Measurements from ENCODE around the gene TMC5. TPM values are rescaled to one million over a fixed set of nuclear protein-coding genes. Genes with fewer than 3 reads are reported as not detected.
"Not testable (repeated sequence)": the region's sequence is repeated elsewhere in the genome, so short reads cannot be mapped to it uniquely, and the experiment has no call there.

The TMC5 gene
- polyA plus RNA-seq, 6 donors from 2014 or later, result not detected

DNA sequence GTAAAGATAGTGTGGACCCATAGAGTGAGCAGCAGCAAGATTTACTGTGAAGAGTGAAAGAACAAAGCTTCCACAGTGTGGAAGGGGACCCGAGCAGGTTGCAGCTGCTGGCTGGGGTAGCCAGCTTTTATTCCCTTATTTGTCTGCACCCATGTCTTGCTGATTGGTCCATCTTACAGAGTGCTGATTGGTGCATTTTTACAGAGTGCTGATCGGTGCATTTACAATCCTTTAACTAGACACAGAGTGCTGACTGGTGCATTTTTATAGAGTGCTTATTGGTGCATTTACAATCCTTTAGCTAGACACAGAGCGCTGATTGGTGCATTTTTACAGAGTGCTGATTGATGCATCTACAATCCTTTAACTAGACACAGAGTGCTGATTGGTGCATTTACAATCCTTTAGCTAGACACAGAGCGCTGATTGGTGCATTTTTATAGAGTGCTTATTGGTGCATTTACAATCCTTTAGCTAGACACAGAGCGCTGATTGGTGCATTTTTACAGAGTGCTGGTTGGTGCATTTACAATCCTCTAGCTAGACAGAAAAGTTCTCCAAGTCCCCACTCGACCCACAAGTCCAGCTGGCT is 26.4 kb upstream of the TMC5 start:
- Mint-ChIP-seq H3K27me3 (peaks cover 26 to 44% (median 32%) of the 10 kb centered on the region in 3 donors), H3K9me3 (peaks cover 0 to 22% (median 8%) of the 10 kb centered on the region in 7 donors)
- H3K4me3 Mint-ChIP-seq; H3K4me1 Mint-ChIP-seq; H3K36me3 Mint-ChIP-seq; ATAC-seq (ENCODE audit: low read depth in 2 of 2); DNase-seq; H3K27ac Mint-ChIP-seq: not testable (repeated sequence)

DNA sequence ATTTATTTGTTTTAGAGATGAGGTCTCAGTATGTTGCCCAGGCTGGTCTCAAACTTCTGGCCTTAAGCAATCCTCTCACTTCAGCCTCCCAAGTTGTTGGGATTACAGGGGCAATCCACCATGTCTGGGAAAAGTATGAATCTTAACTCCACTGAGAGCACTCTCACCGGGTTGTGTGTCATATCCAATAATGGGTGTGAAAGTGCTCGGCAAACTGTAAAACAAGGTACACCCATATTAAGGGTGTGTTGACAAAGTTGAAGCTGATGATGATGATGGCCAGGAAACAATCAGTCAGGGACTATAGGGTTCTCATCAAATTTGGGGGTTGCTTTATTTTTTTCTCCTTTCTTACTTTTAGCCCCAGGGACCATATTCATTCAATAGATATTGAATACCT is 25.3 kb upstream of the TMC5 start:
- no peak overlapping the region for H3K27ac Mint-ChIP-seq
- H3K4me3 Mint-ChIP-seq, result no peak overlapping the region
- peaks cover 22 to 50% (median 38%) of the 10 kb centered on the region in 3 donors for H3K27me3 Mint-ChIP-seq
- no peaks in the 10 kb centered on the region for H3K4me1 Mint-ChIP-seq
- peaks cover 0 to 22% (median 7%) of the 10 kb centered on the region in 7 donors for H3K9me3 Mint-ChIP-seq
- H3K36me3 Mint-ChIP-seq, result no peaks in the 10 kb centered on the region
- ATAC-seq (ENCODE audit: low read depth in 2 of 2) (no peak), DNase-seq (no peak)

DNA sequence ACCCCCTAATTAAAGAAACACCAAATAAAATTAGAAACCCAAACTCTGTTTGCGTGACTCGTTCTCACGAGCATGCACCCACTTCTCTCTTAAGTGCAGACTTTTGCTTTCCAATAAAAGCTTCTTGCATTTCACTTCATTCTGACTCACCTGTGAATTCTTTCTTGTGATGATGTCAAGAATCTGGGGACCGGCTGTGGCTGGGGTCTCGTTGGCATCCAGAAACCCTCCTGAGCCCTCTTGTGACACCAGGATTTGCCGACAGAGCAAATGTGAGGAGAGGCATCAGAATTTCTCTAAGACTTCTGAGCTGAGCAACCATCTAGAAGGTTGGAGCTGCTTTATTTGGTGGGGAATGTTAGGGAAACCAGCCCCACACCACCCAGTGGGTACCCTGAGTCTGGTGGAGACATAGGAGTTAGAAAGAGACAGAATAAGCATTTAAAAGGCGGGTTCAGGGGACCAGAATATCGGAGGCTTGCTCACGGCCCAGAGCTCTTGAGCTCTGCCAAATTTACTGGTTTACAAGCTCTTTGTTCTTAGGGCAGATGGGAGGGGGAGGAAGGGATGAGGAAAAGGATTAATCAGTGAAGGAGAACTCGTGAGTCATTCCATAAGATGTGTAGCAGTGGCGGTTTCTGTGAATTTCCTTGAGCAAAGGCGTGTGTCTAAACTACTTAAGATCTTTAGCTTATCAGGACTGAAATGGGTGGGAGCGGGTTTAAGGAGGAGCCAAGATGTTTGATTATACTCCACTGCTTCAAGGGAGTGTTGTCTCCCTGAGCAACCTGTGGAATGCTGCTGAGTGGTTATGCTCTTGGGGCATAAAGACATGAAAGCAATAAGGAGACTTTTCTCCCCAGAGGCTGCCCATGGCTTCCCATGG is 24.2 kb upstream of the TMC5 start:
- DNase-seq, result no peak
- H3K4me1 Mint-ChIP-seq, result no peaks in the 10 kb centered on the region
- H3K9me3 Mint-ChIP-seq, result peaks cover 0 to 22% (median 7%) of the 10 kb centered on the region in 7 donors
- peak overlapping the region in 1 of 8 donors; percentile 30 for H3K4me3 Mint-ChIP-seq
- no peak overlapping the region for H3K27ac Mint-ChIP-seq
- H3K27me3 Mint-ChIP-seq, result peaks cover 18 to 56% (median 43%) of the 10 kb centered on the region in 3 donors
- H3K36me3 Mint-ChIP-seq, result no peaks in the 10 kb centered on the region
- ATAC-seq (ENCODE audit: low read depth in 2 of 2), result no peak

- H3K27ac Mint-ChIP-seq; H3K4me1 Mint-ChIP-seq; ATAC-seq (ENCODE audit: low read depth in 2 of 2); H3K36me3 Mint-ChIP-seq; DNase-seq; H3K4me3 Mint-ChIP-seq: not testable (repeated sequence)
- Mint-ChIP-seq H3K27me3 (peaks cover 21 to 57% (median 46%) of the 10 kb centered on the region in 3 donors), H3K9me3 (peaks cover 4 to 45% (median 15%) of the 10 kb centered on the region in 7 donors)
Observed at GRCh38 chr16:19395646-19396267, 21.9 kb upstream of the TMC5 start.

DNA sequence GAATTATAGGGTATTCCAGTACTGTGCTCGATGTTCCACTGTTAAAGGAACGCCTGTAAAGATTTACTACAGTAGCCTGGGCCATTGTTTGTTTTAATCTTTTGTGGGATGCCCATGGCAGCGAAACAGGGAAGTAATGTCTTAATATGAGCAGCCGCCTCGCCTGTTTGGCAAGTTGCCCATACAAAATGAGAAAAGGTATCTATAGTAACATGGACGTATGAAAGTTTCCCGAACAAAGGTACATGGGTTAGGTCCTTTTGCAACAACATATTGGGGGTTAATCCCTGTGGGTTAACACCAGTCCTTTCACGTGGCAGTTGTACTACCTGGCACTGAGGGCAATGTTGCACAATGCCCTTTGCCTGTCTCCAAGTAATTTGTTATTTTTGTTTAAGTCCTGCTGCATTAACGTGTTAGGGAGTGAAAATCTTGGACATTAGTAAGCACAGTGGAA is 21.1 kb upstream of the TMC5 start:
- ATAC-seq (ENCODE audit: low read depth in 2 of 2) (no peak), DNase-seq (no peak)
- H3K9me3 Mint-ChIP-seq, result peaks cover 4 to 48% (median 23%) of the 10 kb centered on the region in 7 donors
- no peak overlapping the region for H3K27ac Mint-ChIP-seq
- H3K4me3 Mint-ChIP-seq, result no peak overlapping the region
- no peaks in the 10 kb centered on the region for H3K4me1 Mint-ChIP-seq
- peaks cover 0 to 9% of the 10 kb centered on the region in 2 donors for H3K36me3 Mint-ChIP-seq
- H3K27me3 Mint-ChIP-seq, result peaks cover 21 to 57% (median 42%) of the 10 kb centered on the region in 3 donors

DNA sequence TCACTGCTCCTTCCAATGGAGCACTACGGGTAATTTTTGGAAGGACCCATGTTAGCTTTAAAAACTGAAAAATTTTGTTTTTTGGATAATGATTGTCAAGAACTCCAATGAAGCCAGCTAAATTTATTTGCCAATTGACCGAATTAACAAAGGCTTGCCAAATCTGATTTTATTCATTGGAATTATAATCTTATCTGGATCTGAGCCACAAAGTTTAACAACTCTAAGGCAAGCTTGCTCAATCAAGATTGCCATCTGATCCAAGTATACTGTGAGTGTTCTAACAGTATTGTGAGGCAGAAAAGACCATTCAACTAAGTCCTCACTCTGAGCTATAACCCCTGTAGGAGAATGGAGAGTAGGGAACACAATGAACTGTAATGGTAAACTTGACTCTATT is 20.3 kb upstream of the TMC5 start:
- H3K27me3 Mint-ChIP-seq, result peaks cover 21 to 52% (median 46%) of the 10 kb centered on the region in 3 donors
- DNase-seq, result not testable (repeated sequence)

DNA sequence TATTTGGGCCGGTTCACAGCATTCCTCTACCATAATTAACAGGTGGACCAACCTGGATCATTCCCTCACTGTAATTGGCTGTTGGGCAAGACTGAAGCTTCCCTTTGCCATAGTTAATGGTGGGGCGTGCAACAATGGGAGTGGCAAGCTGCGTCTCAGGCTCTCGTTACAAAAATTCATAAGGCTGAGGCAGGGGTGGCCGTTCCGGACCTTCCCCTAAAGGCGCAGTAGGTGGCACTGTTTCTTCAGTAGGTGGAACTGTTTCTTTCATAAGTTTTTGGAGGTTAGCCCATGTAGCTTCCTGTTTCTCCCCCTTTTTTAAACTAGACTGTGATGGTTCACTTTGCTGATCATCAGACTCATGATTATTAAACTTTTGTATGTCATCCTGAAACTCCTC is 17.0 kb upstream of the TMC5 start:
- no peak for ATAC-seq (ENCODE audit: low read depth in 2 of 2)
- H3K27ac Mint-ChIP-seq, result no peak overlapping the region
- H3K9me3 Mint-ChIP-seq, result peaks cover 10 to 62% (median 35%) of the 10 kb centered on the region in 7 donors
- H3K27me3 Mint-ChIP-seq, result peaks cover 21 to 35% (median 30%) of the 10 kb centered on the region in 3 donors
- no peaks in the 10 kb centered on the region for H3K4me1 Mint-ChIP-seq
- peaks cover 0 to 13% of the 10 kb centered on the region in 2 donors for H3K36me3 Mint-ChIP-seq
- DNase-seq, result no peak
- H3K4me3 Mint-ChIP-seq, result no peak overlapping the region

More for the DNA sequence above, 20.3 kb upstream of the TMC5 start:
- not testable (repeated sequence) for H3K4me1 Mint-ChIP-seq; H3K27ac Mint-ChIP-seq; H3K4me3 Mint-ChIP-seq; ATAC-seq (ENCODE audit: low read depth in 2 of 2)
- Mint-ChIP-seq H3K36me3 (peaks cover 0 to 13% of the 10 kb centered on the region in 2 donors), H3K9me3 (peaks cover 4 to 56% (median 30%) of the 10 kb centered on the region in 7 donors)

DNA sequence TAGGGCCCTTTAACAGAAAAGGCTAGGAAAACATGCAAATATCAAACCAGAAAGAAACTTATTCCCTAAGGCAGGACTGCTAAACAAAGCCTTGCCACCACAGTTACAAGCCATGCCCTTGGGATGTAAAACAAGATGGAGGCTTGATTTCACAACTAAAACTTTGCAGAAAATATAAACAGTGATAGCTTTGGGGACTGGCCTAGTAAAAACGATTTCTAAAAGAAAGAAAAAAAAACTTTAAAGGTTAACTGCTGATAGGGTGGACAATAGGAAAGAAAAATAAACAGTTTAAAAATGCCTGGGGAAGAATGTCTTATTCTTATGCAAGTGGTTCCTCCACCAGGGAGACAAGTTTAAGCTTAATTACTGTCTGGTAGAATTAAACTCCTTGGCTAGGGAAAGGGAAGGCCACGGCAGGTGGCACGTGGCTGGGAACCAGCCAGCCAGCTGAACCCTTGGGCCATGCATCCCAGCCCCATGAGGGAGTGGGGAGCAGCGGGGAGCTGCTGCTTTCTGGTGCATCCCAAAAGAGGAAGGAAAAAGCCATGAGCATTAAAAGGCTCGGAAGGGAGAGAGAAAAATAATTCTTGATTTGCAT is 10.7 kb upstream of the TMC5 start:
- Mint-ChIP-seq H3K4me3 (peak overlapping the region in 1 of 8 donors; percentile 81), H3K27me3 (peaks cover 23 to 49% (median 43%) of the 10 kb centered on the region in 3 donors), H3K27ac (no peak overlapping the region), H3K9me3 (peaks cover 6 to 69% (median 37%) of the 10 kb centered on the region in 7 donors), H3K36me3 (peaks cover 4 to 19% of the 10 kb centered on the region in 2 donors), H3K4me1 (peaks cover 4 to 8% (median 6%) of the 10 kb centered on the region in 3 donors)
- ATAC-seq (ENCODE audit: low read depth in 2 of 2), result no peak
- no peak for DNase-seq

- no peak for ATAC-seq (ENCODE audit: low read depth in 2 of 2)
- Mint-ChIP-seq H3K36me3 (peaks cover 4 to 19% of the 10 kb centered on the region in 2 donors), H3K4me3 (peak overlapping the region; percentile 35 to 87 (median 76)), H3K27me3 (peaks cover 35 to 55% (median 50%) of the 10 kb centered on the region in 3 donors), H3K27ac (peak overlapping the region in 1 of 6 donors; percentile 64), H3K4me1 (peaks cover 4 to 10% (median 6%) of the 10 kb centered on the region in 3 donors), H3K9me3 (peaks cover 0 to 42% (median 25%) of the 10 kb centered on the region in 7 donors)
- no peak for DNase-seq
Observed at GRCh38 chr16:19410435-19411171, 7.1 kb upstream of the TMC5 start.

DNA sequence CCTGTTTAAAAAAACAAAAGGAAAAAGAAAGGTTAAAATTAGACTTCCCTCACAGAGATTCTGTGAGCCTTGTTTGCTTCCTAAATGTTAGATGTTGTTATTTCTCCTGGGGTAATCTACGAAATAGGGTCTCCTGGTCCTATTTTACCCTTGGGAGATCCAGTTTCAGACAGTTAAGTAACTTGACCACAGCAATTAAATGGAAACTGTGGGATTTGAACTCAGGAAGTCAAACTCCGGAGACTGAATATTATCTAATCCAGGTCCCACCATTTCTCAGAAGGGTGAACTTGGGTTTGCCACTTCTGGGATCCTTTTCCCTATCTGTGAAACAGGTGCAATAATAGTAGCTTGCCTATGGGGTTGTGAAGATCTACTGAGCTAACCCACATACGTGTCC is 6.4 kb upstream of the TMC5 start:
- Mint-ChIP-seq H3K9me3 (peaks cover 0 to 38% (median 23%) of the 10 kb centered on the region in 7 donors), H3K36me3 (peaks cover 4 to 19% of the 10 kb centered on the region in 2 donors), H3K27me3 (peaks cover 37 to 55% (median 46%) of the 10 kb centered on the region in 3 donors), H3K4me1 (peaks cover 4 to 10% (median 6%) of the 10 kb centered on the region in 3 donors), H3K4me3 (peak overlapping the region in 6 of 8 donors; percentile 4 to 85 (median 72)), H3K27ac (no peak overlapping the region)
- ATAC-seq (ENCODE audit: low read depth in 2 of 2) (no peak), DNase-seq (no peak)

DNA sequence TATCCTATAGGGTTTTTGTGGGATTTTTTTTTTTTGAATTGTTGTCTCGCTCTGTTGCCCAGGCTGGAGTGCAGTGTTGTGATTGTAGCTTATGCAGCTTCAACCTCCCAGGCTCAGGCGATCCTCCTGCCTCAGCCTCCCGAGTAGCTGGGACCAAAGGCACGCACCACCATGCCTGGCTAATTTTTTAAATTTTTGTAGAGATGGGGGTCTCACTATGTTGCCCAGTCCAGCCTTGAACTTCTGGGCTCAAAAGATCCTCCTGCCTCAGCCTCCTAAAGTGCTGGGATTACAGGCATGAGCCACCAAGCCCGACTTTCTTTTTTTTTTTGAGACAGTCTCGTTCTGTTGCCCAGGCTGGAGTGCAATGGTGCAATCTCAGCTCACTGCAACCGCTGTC is 5.6 kb upstream of the TMC5 start:
- peaks cover 38 to 55% (median 45%) of the 10 kb centered on the region in 3 donors for H3K27me3 Mint-ChIP-seq
- not testable (repeated sequence) for ATAC-seq (ENCODE audit: low read depth in 2 of 2)

DNA sequence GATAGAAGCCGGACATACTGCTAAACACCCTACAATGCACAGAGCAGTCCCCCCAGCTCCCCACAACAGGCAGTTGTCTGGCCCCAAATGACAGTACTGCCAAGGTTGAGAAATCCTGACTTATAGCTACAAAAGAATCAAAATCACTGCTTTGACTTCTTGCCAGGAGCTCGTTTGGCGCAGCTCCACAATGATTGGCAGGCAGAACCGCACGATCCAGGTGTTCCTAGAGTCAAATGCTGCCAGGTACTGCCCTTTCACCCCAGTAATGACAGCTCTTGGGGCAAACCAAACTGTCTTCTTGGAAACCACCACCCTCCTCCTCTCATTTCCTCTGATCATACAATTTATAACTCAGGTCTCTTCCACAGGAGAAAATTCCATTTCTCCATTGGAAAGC is 2.2 kb upstream of the TMC5 start:
- no peak overlapping the region for H3K27ac Mint-ChIP-seq
- peaks cover under 1 to 7% (median 2%) of the 10 kb centered on the region in 3 donors for H3K4me1 Mint-ChIP-seq
- ATAC-seq (ENCODE audit: low read depth in 2 of 2), result no peak
- H3K4me3 Mint-ChIP-seq, result no peak overlapping the region
- H3K9me3 Mint-ChIP-seq, result peaks cover 0 to under 1% (median 0%) of the 10 kb centered on the region in 7 donors
- DNase-seq, result no peak
- H3K36me3 Mint-ChIP-seq, result no peaks in the 10 kb centered on the region
- H3K27me3 Mint-ChIP-seq, result peaks cover 26 to 33% (median 32%) of the 10 kb centered on the region in 3 donors

More for the DNA sequence above, 5.6 kb upstream of the TMC5 start:
- peaks cover 0 to 31% (median 16%) of the 10 kb centered on the region in 7 donors for H3K9me3 Mint-ChIP-seq
- not testable (repeated sequence) for H3K4me3 Mint-ChIP-seq, DNase-seq
- H3K4me1 Mint-ChIP-seq, result peaks cover 4 to 10% (median 6%) of the 10 kb centered on the region in 3 donors
- peaks cover 4 to 11% of the 10 kb centered on the region in 2 donors for H3K36me3 Mint-ChIP-seq
- peak overlapping the region in 1 of 6 donors; percentile 49 for H3K27ac Mint-ChIP-seq
